SK-N-SH treated with all-trans-retinoic acid at 6 μM for 48 hours (cell line): ENCODE data around the gene PLD3.

Experiments
- ATAC-seq: fragments of 200-7000 bp; cut with Tn5 transposase; 3 replicates; pipeline ENCODE4 v1.9.1; 2020; ENCODE audit warnings: mild to moderate bottlenecking, moderate library complexity
- ARNTL ChIP-seq: fragments of 450-650 bp; formaldehyde crosslinking; IDR thresholded peaks from 2 replicates; pipeline ENCODE4 v1.5.0; 2020; ENCODE audit warnings: low read depth, mild to moderate bottlenecking, moderate library complexity, borderline replicate concordance
- BACH2 ChIP-seq: fragments of 250-450 bp; sonication (Bioruptor Pico); IDR thresholded peaks from 2 replicates; pipeline ENCODE4 v1.9.0; 2021; ENCODE audit warnings: mild to moderate bottlenecking, borderline replicate concordance
- CSDC2 ChIP-seq: fragments of 250-450 bp; sonication (Bioruptor Pico); IDR thresholded peaks from 2 replicates; pipeline ENCODE4 v1.5.0; 2020; ENCODE audit warnings: mild to moderate bottlenecking, moderate library complexity
- ESRRG ChIP-seq: fragments of 250-450 bp; sonication (Bioruptor Pico); IDR thresholded peaks from 2 replicates; pipeline ENCODE4 v1.6.1; 2021; ENCODE audit warnings: mild to moderate bottlenecking
- GLIS3 ChIP-seq: fragments of 250-450 bp; sonication (Bioruptor Pico); IDR thresholded peaks from 2 replicates; pipeline ENCODE4 v1.5.0; 2020; ENCODE audit warnings: mild to moderate bottlenecking, moderate library complexity
- ISL1 ChIP-seq: fragments of 250-450 bp; sonication (Bioruptor Pico); IDR thresholded peaks from 2 replicates; pipeline ENCODE4 v2.1.2; 2022; ENCODE audit warnings: mild to moderate bottlenecking, moderate library complexity
- OSR1 ChIP-seq: fragments of 250-450 bp; sonication (Bioruptor Pico); IDR thresholded peaks from 2 replicates; pipeline ENCODE4 v1.8.0; 2022; ENCODE audit warnings: moderate library complexity, mild to moderate bottlenecking, inconsistent platforms
- PPARA ChIP-seq: fragments of 250-450 bp; sonication (Bioruptor Pico); IDR thresholded peaks from 2 replicates; pipeline ENCODE4 v1.5.0; 2020; ENCODE audit warnings: mild to moderate bottlenecking, borderline replicate concordance
- RARB ChIP-seq: fragments of 250-450 bp; sonication (Bioruptor Pico); IDR thresholded peaks from 2 replicates; pipeline ENCODE4 v1.8.0; 2021; ENCODE audit warnings: mild to moderate bottlenecking, moderate library complexity
- SNAI2 ChIP-seq: fragments of 250-450 bp; sonication (Bioruptor Pico); IDR thresholded peaks from 2 replicates; pipeline ENCODE4 v1.5.0; 2020; ENCODE audit warnings: mild to moderate bottlenecking, moderate library complexity
- TCF4 ChIP-seq: fragments of 250-450 bp; sonication (Bioruptor Pico); IDR thresholded peaks from 2 replicates; pipeline ENCODE4 v1.8.0; 2021; ENCODE audit warnings: mild to moderate bottlenecking, moderate library complexity, borderline replicate concordance
- TOX ChIP-seq: fragments of 250-450 bp; sonication (Bioruptor Pico); IDR thresholded peaks from 2 replicates; pipeline ENCODE4 v1.8.0; 2021; ENCODE audit warnings: mild to moderate bottlenecking, moderate library complexity, borderline replicate concordance
- ZC3H10 ChIP-seq: fragments of 250-450 bp; sonication (Bioruptor Pico); IDR thresholded peaks from 2 replicates; pipeline ENCODE4 v1.5.1; 2021; ENCODE audit warnings: mild to moderate bottlenecking, moderate library complexity
- ZFP3 ChIP-seq: fragments of 250-450 bp; sonication (Bioruptor Pico); IDR thresholded peaks from 2 replicates; pipeline ENCODE4 v1.5.0; 2020; ENCODE audit warnings: mild to moderate bottlenecking, moderate library complexity
- ZFP30 ChIP-seq: fragments of 450-650 bp; formaldehyde crosslinking; IDR thresholded peaks from 2 replicates; pipeline ENCODE4 v1.5.0; 2022; ENCODE audit warnings: mild to moderate bottlenecking, moderate library complexity
- ZNF565 ChIP-seq: fragments of 450-650 bp; formaldehyde crosslinking; conservative IDR thresholded peaks from 2 replicates; pipeline ENCODE4 v1.5.0; 2020; ENCODE audit warnings: low read depth, mild to moderate bottlenecking, moderate library complexity
- ZNF8 ChIP-seq: fragments of 450-650 bp; formaldehyde crosslinking; IDR thresholded peaks from 2 replicates; pipeline ENCODE4 v1.5.0; 2020; ENCODE audit warnings: mild to moderate bottlenecking, moderate library complexity
- TF ChIP-seq, protein P1 (sequence below): fragments of 250-450 bp; sonication (Bioruptor Pico); IDR thresholded peaks from 2 replicates; pipeline ENCODE4 v1.5.1; 2020; ENCODE audit warnings: low read depth, mild to moderate bottlenecking, moderate library complexity
- TF ChIP-seq, protein P2 (sequence below): fragments of 250-450 bp; sonication (Bioruptor Pico); IDR thresholded peaks from 2 replicates; pipeline ENCODE4 v1.5.0; 2020; ENCODE audit warnings: mild to moderate bottlenecking, moderate library complexity
- TF ChIP-seq, protein P3 (sequence below): fragments of 250-450 bp; sonication (Bioruptor Pico); IDR thresholded peaks from 2 replicates; pipeline ENCODE4 v1.5.1; 2021; ENCODE audit warnings: mild to moderate bottlenecking, moderate library complexity
- TF ChIP-seq, protein P4 (sequence below): fragments of 250-450 bp; sonication (Bioruptor Pico); IDR thresholded peaks from 2 replicates; pipeline ENCODE4 v1.8.0; 2020; ENCODE audit warnings: mild to moderate bottlenecking, moderate library complexity, borderline replicate concordance

Gene PLD3

DNA sequence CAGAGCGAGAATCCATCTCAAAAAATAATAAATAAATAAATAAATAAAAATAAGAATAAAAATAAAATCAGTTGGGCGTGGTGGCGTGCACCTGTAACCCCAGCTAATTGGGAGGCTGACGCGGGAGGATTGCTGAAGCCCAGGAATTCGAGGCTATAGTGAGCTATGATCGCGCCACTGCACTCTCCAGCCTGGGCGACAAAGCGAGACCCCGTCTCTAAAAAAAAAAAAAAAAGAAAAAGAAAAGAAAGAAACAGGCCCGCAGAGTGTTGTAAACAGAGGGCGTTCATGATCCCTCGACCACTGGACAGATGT lies 71.9 kb downstream of the PLD3 start (continued):
- TF ChIP-seq, protein P1, sequence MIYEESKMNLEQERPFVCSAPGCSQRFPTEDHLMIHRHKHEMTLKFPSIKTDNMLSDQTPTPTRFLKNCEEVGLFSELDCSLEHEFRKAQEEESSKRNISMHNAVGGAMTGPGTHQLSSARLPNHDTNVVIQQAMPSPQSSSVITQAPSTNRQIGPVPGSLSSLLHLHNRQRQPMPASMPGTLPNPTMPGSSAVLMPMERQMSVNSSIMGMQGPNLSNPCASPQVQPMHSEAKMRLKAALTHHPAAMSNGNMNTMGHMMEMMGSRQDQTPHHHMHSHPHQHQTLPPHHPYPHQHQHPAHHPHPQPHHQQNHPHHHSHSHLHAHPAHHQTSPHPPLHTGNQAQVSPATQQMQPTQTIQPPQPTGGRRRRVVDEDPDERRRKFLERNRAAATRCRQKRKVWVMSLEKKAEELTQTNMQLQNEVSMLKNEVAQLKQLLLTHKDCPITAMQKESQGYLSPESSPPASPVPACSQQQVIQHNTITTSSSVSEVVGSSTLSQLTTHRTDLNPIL (CRISPR knock-in tag): no peak
- TF ChIP-seq SNAI2 (CRISPR knock-in tag): no peak

DNA sequence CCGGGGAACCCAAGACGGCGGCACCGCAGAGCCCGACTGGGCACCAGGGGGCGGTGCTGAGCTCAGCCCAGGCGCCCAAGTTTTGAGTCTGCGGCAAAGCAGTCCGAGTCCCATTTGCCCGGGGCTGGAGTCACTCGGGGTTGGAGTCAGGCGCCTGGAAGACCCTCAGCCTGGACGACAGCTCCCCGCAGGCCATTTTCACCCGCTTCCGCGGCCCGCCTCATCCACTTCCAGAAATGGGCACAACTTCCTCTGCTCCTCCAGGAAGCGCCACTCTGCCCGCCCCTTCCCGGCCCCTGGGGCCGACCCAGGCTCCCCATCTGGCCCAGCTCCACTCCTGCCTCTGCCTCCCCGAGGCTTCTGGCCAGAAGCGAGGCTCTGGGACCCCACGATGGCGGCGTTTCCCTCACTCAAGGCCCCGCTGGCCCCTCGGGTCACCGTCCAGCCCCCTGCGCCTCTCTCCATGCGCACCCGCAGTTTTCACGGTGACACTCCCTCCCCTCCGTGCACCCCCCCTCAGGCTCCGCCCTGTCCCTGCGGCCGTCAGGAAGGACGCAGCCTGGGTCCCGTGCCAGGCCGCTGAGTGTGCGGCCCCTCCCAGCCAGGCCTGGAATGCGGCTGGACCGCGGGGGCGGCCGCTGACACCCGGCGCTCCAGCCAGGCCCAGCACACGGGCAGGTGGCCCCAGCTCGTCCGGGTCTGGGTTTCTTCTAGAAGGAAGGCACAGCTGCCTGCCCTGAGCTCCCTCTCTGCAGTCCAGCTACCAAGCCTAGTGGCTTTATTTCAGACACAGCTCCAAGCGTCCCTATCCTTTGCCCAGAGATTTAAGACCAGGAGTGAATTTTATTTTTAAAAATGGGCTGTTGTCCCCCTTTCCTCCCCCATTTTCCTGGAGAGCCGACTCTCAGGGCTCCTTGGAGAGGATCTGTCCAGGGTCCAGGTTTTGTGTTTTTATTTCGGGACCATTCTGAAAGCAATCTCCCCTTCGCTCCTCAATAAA lies 72.6 kb downstream of the PLD3 start:
- peak; percentile 74 for ATAC-seq
- TF ChIP-seq PPARA (CRISPR knock-in tag): no peak
- TF ChIP-seq SNAI2 (CRISPR knock-in tag): peak; percentile 84; the same call in 1 of the 2 replicates
- TF ChIP-seq TOX (CRISPR knock-in tag): no peak
- TF ChIP-seq ZNF565 (CRISPR knock-in tag): no peak
- TF ChIP-seq, protein P2, sequence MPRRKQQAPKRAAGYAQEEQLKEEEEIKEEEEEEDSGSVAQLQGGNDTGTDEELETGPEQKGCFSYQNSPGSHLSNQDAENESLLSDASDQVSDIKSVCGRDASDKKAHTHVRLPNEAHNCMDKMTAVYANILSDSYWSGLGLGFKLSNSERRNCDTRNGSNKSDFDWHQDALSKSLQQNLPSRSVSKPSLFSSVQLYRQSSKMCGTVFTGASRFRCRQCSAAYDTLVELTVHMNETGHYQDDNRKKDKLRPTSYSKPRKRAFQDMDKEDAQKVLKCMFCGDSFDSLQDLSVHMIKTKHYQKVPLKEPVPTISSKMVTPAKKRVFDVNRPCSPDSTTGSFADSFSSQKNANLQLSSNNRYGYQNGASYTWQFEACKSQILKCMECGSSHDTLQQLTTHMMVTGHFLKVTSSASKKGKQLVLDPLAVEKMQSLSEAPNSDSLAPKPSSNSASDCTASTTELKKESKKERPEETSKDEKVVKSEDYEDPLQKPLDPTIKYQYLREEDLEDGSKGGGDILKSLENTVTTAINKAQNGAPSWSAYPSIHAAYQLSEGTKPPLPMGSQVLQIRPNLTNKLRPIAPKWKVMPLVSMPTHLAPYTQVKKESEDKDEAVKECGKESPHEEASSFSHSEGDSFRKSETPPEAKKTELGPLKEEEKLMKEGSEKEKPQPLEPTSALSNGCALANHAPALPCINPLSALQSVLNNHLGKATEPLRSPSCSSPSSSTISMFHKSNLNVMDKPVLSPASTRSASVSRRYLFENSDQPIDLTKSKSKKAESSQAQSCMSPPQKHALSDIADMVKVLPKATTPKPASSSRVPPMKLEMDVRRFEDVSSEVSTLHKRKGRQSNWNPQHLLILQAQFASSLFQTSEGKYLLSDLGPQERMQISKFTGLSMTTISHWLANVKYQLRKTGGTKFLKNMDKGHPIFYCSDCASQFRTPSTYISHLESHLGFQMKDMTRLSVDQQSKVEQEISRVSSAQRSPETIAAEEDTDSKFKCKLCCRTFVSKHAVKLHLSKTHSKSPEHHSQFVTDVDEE (CRISPR knock-in tag): peak; percentile 86
- no peak for TF ChIP-seq CSDC2 (CRISPR knock-in tag)
- TF ChIP-seq RARB: no peak
- TF ChIP-seq OSR1 (CRISPR knock-in tag): no peak
- peak; percentile 46 for TF ChIP-seq TCF4 (CRISPR knock-in tag)
- TF ChIP-seq ZNF8 (CRISPR knock-in tag): no peak
- peak; percentile 20; the same call in 1 of the 2 replicates for TF ChIP-seq ISL1 (CRISPR knock-in tag)
- TF ChIP-seq, protein P3, sequence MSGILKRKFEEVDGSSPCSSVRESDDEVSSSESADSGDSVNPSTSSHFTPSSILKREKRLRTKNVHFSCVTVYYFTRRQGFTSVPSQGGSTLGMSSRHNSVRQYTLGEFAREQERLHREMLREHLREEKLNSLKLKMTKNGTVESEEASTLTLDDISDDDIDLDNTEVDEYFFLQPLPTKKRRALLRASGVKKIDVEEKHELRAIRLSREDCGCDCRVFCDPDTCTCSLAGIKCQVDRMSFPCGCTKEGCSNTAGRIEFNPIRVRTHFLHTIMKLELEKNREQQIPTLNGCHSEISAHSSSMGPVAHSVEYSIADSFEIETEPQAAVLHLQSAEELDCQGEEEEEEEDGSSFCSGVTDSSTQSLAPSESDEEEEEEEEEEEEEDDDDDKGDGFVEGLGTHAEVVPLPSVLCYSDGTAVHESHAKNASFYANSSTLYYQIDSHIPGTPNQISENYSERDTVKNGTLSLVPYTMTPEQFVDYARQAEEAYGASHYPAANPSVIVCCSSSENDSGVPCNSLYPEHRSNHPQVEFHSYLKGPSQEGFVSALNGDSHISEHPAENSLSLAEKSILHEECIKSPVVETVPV: no peak
- TF ChIP-seq, protein P4, sequence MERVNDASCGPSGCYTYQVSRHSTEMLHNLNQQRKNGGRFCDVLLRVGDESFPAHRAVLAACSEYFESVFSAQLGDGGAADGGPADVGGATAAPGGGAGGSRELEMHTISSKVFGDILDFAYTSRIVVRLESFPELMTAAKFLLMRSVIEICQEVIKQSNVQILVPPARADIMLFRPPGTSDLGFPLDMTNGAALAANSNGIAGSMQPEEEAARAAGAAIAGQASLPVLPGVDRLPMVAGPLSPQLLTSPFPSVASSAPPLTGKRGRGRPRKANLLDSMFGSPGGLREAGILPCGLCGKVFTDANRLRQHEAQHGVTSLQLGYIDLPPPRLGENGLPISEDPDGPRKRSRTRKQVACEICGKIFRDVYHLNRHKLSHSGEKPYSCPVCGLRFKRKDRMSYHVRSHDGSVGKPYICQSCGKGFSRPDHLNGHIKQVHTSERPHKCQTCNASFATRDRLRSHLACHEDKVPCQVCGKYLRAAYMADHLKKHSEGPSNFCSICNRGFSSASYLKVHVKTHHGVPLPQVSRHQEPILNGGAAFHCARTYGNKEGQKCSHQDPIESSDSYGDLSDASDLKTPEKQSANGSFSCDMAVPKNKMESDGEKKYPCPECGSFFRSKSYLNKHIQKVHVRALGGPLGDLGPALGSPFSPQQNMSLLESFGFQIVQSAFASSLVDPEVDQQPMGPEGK (CRISPR knock-in tag): peak; percentile 92
- TF ChIP-seq BACH2: no peak
- TF ChIP-seq GLIS3 (CRISPR knock-in tag): 0 out of 2 replicates have a peak, but pooled peaks have one; percentile 58
- no peak for TF ChIP-seq ZFP3 (CRISPR knock-in tag)

DNA sequence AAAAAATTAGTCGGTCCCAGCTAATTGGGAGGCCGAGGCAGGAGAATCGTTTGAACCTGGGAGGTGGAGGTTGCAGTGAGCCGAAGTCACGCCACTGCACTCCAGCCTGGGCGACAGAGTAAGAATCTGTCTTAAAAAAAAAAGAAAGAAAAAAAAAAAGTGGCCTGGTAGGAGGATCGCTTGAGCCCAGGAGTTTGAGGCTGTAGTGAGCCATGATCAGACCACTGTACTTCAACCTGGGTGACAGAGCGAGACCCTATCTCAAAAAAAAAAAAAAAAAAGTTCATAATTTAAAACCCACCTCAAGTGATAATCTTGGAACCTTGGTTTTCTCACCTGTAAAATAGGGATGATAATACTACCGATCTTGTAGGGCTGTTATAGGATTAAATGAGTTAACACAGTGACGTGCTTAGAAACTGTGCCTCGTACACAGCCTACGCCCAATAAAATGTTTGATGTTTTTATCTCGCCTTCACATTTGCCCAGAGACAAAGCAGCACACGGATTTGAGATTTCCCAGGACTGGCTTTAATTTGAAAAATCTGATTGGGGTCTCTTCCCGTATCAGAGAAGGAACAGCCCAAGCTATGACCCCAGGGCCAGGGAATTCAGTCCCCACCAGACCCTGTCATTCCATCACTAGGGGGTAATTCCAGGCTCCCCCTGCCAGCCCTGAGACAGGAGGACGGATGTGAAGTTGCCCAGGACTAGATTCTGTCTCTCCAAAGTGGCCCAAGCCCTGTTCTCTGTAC lies 73.7 kb downstream of the PLD3 start:
- no peak for ATAC-seq
- TF ChIP-seq ARNTL (CRISPR knock-in tag) (no peak), ZC3H10 (CRISPR knock-in tag) (no peak), SNAI2 (CRISPR knock-in tag) (no peak), CSDC2 (CRISPR knock-in tag) (no peak), PPARA (CRISPR knock-in tag) (no peak), GLIS3 (CRISPR knock-in tag) (no peak), ISL1 (CRISPR knock-in tag) (no peak), ESRRG (CRISPR knock-in tag) (no peak), ZNF8 (CRISPR knock-in tag) (no peak), OSR1 (CRISPR knock-in tag) (no peak), ZFP30 (CRISPR knock-in tag) (no peak), RARB (no peak)
- TF ChIP-seq, protein P2 (CRISPR knock-in tag): no peak
- TF ChIP-seq, protein P4 (CRISPR knock-in tag): no peak
- TF ChIP-seq, protein P3: no peak
